ENCODE results near the gene SYNPO2.

Gene SYNPO2

GRCh38 chr4:119080721-119081541 is 192.3 kb downstream of the SYNPO2 start:
- DNase-seq = no peak

- no peak for DNase-seq
Measured at GRCh38 chr4:119081542-119081859, 192.8 kb downstream of the SYNPO2 start.

- DNase-seq = no peak
Measured at GRCh38 chr4:119081943-119082342, 193.3 kb downstream of the SYNPO2 start.

GRCh38 chr4:119082661-119083060 is 194.0 kb downstream of the SYNPO2 start:
- no peak for DNase-seq

- no peak for DNase-seq
Measured at GRCh38 chr4:119084513-119084912, 195.9 kb downstream of the SYNPO2 start.

GRCh38 chr4:119087121-119087520 is 198.5 kb downstream of the SYNPO2 start:
- DNase-seq = no peak

- no peak for DNase-seq
Measured at GRCh38 chr4:119087656-119088055, 199.0 kb downstream of the SYNPO2 start.

- no peak for DNase-seq
Measured at GRCh38 chr4:119093042-119093827, 204.6 kb downstream of the SYNPO2 start.

GRCh38 chr4:119097282-119097900 is 208.7 kb downstream of the SYNPO2 start:
- DNase-seq = no peak

GRCh38 chr4:119098306-119098705 is 209.7 kb downstream of the SYNPO2 start:
- DNase-seq = no peak

GRCh38 chr4:119099227-119099810 is 210.7 kb downstream of the SYNPO2 start:
- no peak for DNase-seq

- no peak for DNase-seq
Measured at GRCh38 chr4:119100655-119101054, 212.0 kb downstream of the SYNPO2 start.

GRCh38 chr4:119103263-119103662 is 214.6 kb downstream of the SYNPO2 start:
- no peak for DNase-seq

- no peak for DNase-seq
Measured at GRCh38 chr4:119104644-119105273, 216.1 kb downstream of the SYNPO2 start.

- DNase-seq = no peak
Measured at GRCh38 chr4:119105605-119106004, 217.0 kb downstream of the SYNPO2 start.

GRCh38 chr4:119106036-119107000 is 217.7 kb downstream of the SYNPO2 start:
- no peak for DNase-seq

GRCh38 chr4:119110121-119110520 is 221.5 kb downstream of the SYNPO2 start:
- no peak for DNase-seq
